Endodermal cell (in vitro differentiated cells): ENCODE measurements around the gene SELENOO. TPM values are rescaled to one million over a fixed set of nuclear protein-coding genes. Genes with fewer than 3 reads are reported as not detected.

ENCODE experiments used
- DNase-seq: peaks from one replicate; pipeline ENCODE4 v3.0.0-alpha.2; 2017
- H3K27ac ChIP-seq: 2 replicates; pipeline ENCODE4 v1.5.1; 2013; ENCODE audit warnings: mild to moderate bottlenecking, low read depth, low read length, moderate library complexity
- H3K27me3 ChIP-seq: 2 replicates; pipeline ENCODE4 v1.6.1; 2013; ENCODE audit warnings: mild to moderate bottlenecking, low read length, moderate library complexity; ENCODE audit not compliant: insufficient read depth, control insufficient read depth, poor library complexity, severe bottlenecking
- H3K36me3 ChIP-seq: 2 replicates; pipeline ENCODE4 v1.7.0; 2013; ENCODE audit warnings: mild to moderate bottlenecking, low read length, moderate library complexity; ENCODE audit not compliant: control insufficient read depth, insufficient read depth
- H3K4me1 ChIP-seq: one replicate; pipeline ENCODE4 v1.7.0; 2013; ENCODE audit warnings: low read length; ENCODE audit not compliant: control insufficient read depth, insufficient read depth
- H3K4me3 ChIP-seq: 2 replicates; pipeline ENCODE4 v1.5.1; 2013; ENCODE audit warnings: mild to moderate bottlenecking, low read length, moderate library complexity
- H3K9ac ChIP-seq: 2 replicates; pipeline ENCODE4 v1.6.1; 2013; ENCODE audit warnings: mild to moderate bottlenecking, low read length, moderate library complexity; ENCODE audit not compliant: poor library complexity, severe bottlenecking; ENCODE audit errors: extremely low read depth
- H3K9me3 ChIP-seq: 2 replicates; pipeline ENCODE4 v1.6.1; 2013; ENCODE audit warnings: mild to moderate bottlenecking, low read length, moderate library complexity; ENCODE audit not compliant: control insufficient read depth
- H3K27ac Mint-ChIP-seq: 2 replicates; pipeline ENCODE4 v1.8.0; 2020; ENCODE audit warnings: mixed read lengths
- H3K27me3 Mint-ChIP-seq: 2 replicates; pipeline ENCODE4 v1.8.0; 2021; ENCODE audit warnings: mild to moderate bottlenecking, mixed read lengths; ENCODE audit not compliant: insufficient read depth
- H3K36me3 Mint-ChIP-seq: 2 replicates; pipeline ENCODE4 v1.8.0; 2020; ENCODE audit warnings: low read depth, mixed read lengths
- H3K4me1 Mint-ChIP-seq: 2 replicates; pipeline ENCODE4 v1.8.0; 2020; ENCODE audit warnings: mixed read lengths
- H3K4me3 Mint-ChIP-seq: 2 replicates; pipeline ENCODE4 v1.8.0; 2020; ENCODE audit warnings: mild to moderate bottlenecking, moderate library complexity, mixed read lengths
- H3K9me3 Mint-ChIP-seq: 2 replicates; pipeline ENCODE4 v1.8.0; 2020; ENCODE audit warnings: mild to moderate bottlenecking, mixed read lengths
- CTCF ChIP-seq: fragments of 200-600 bp; sonication (generic); conservative IDR thresholded peaks from 2 replicates; pipeline ENCODE4 v1.5.0; 2021; ENCODE audit warnings: antibody characterized with exemption, mild to moderate bottlenecking
- WGBS, 2 experiments: methylation state at CpG; one replicate each; pipeline versions ENCODE4 v1.1.5 to v1.1.7; 2013; ENCODE audit warnings: missing lambda C conversion rate in 2 of 2, mixed read lengths in 1 of 2; ENCODE audit not compliant: insufficient coverage in 1 of 2, insufficient read length in 1 of 2; 5-methylcytosine and 5-hydroxymethylcytosine counted together
- total RNA-seq, 2 donors: library from RNA; stranded (reverse); fragmentation: NEBNext Ultra II Directional in 1 of 2; extraction: Animal tissue kit (Norgen Biotek cat#: 25700) in 1 of 2; gene quantifications; 2 replicates in 1 of 2; 3 replicates in 1 of 2; pipeline ENCODE4 v1.2.1, GENCODE V29; 2021

Gene SELENOO
- total RNA-seq, 2 donors from 2014 or later, result 22.2 to 22.9 TPM

GRCh38 chr22:50210378-50211139 is 9.7 kb downstream of the SELENOO start:
- Mint-ChIP-seq H3K4me3 (no peak overlapping the region), H3K27me3 (no peaks in the 10 kb centered on the region), H3K36me3 (peaks cover 58% of the 10 kb centered on the region), H3K9me3 (no peaks in the 10 kb centered on the region), H3K27ac (no peak overlapping the region), H3K4me1 (no peaks in the 10 kb centered on the region)
- H3K4me3 ChIP-seq, result no peak overlapping the region
- no peak for DNase-seq
- no peak overlapping the region for H3K27ac ChIP-seq
- H3K36me3 ChIP-seq, result peaks cover 62% of the 10 kb centered on the region
- H3K9me3 ChIP-seq, result peaks cover 7% of the 10 kb centered on the region
- no peaks in the 10 kb centered on the region for H3K4me1 ChIP-seq
- no peak overlapping the region for H3K9ac ChIP-seq
- H3K27me3 ChIP-seq, result no peaks in the 10 kb centered on the region
- no peak for TF ChIP-seq CTCF
- WGBS, 2 experiments, result 95% methylated on average over 26 to 32 of the region's 32 CpGs

GRCh38 chr22:50211147-50211546 is 10.3 kb downstream of the SELENOO start:
- Histone ChIP-seq H3K4me3 (no peak overlapping the region), H3K9ac (no peak overlapping the region), H3K9me3 (peaks cover 7% of the 10 kb centered on the region), H3K27me3 (no peaks in the 10 kb centered on the region), H3K36me3 (peaks cover 65% of the 10 kb centered on the region), H3K4me1 (no peaks in the 10 kb centered on the region), H3K27ac (no peak overlapping the region)
- no peak for DNase-seq
- 94 to 95% methylated on average over 14 of the region's 14 CpGs for WGBS, 2 experiments
- TF ChIP-seq CTCF, result no peak
- H3K27me3 Mint-ChIP-seq, result no peaks in the 10 kb centered on the region
- H3K4me3 Mint-ChIP-seq, result no peak overlapping the region
- H3K9me3 Mint-ChIP-seq, result no peaks in the 10 kb centered on the region
- H3K36me3 Mint-ChIP-seq, result peaks cover 62% of the 10 kb centered on the region
- no peak overlapping the region for H3K27ac Mint-ChIP-seq
- H3K4me1 Mint-ChIP-seq, result no peaks in the 10 kb centered on the region

- no peaks in the 10 kb centered on the region for H3K4me1 Mint-ChIP-seq
- no peaks in the 10 kb centered on the region for H3K9me3 Mint-ChIP-seq
- no peaks in the 10 kb centered on the region for H3K27me3 ChIP-seq
- peaks cover 62% of the 10 kb centered on the region for H3K36me3 Mint-ChIP-seq
- no peak overlapping the region for H3K9ac ChIP-seq
- no peak overlapping the region for H3K4me3 Mint-ChIP-seq
- no peaks in the 10 kb centered on the region for H3K27me3 Mint-ChIP-seq
- no peaks in the 10 kb centered on the region for H3K4me1 ChIP-seq
- no peak for DNase-seq
- TF ChIP-seq CTCF, result no peak
- peaks cover 7% of the 10 kb centered on the region for H3K9me3 ChIP-seq
- WGBS, 2 experiments, result 98% methylated on average over 8 to 9 of the region's 9 CpGs
- H3K27ac ChIP-seq, result no peak overlapping the region
- no peak overlapping the region for H3K27ac Mint-ChIP-seq
- peaks cover 68% of the 10 kb centered on the region for H3K36me3 ChIP-seq
- no peak overlapping the region for H3K4me3 ChIP-seq
These were observed 12.5 kb downstream of the SELENOO start for GRCh38 chr22:50213263-50213662.
